OCI-LY3 (cell line): ENCODE results near the gene MAD1L1.

Experiments
- H2AFZ ChIP-seq: fragments of 200-600, 300-600 bp; shearing (Covaris generic); 2 replicates; pipeline ENCODE4 v1.6.0; 2014; ENCODE audit warnings: antibody characterized with exemption, low read depth, low read length
- H3K27ac ChIP-seq: fragments of 200-600, 300-600 bp; sonication (generic); 2 replicates; pipeline ENCODE4 v1.5.1; 2014; ENCODE audit warnings: mild to moderate bottlenecking, low read length, moderate library complexity, mixed read lengths
- H3K27me3 ChIP-seq: fragments of 200-600, 300-600 bp; sonication (generic); 2 replicates; pipeline ENCODE4 v1.6.1; 2014; ENCODE audit warnings: low read depth, low read length, mixed read lengths
- H3K36me3 ChIP-seq: fragments of 200-600, 300-600 bp; sonication (generic); replicated peaks from 2 replicates; pipeline ENCODE3; 2014; ENCODE audit warnings: low read depth, low read length, mixed read lengths
- H3K4me1 ChIP-seq: fragments of 300-600, 200-600 bp; sonication (generic); 2 replicates; pipeline ENCODE4 v1.6.1; 2014; ENCODE audit warnings: low read length, mixed read lengths
- H3K4me2 ChIP-seq: fragments of 200-600, 300-600 bp; sonication (generic); 2 replicates; pipeline ENCODE4 v1.6.1; 2014; ENCODE audit warnings: low read length, mixed read lengths
- H3K4me3 ChIP-seq: fragments of 300-600, 200-600 bp; sonication (generic); 2 replicates; pipeline ENCODE4 v1.5.1; 2014; ENCODE audit warnings: antibody characterized with exemption, mild to moderate bottlenecking, low read length, moderate library complexity
- H3K79me2 ChIP-seq: fragments of 300-600, 200-600 bp; shearing (Covaris generic); 2 replicates; pipeline ENCODE4 v1.6.1; 2014; ENCODE audit warnings: mild to moderate bottlenecking, low read length, mixed read lengths
- H3K9ac ChIP-seq: fragments of 300-600, 200-600 bp; shearing (Covaris generic); 2 replicates; pipeline ENCODE4 v1.6.0; 2014; ENCODE audit warnings: mild to moderate bottlenecking, low read length, moderate library complexity
- H3K9me3 ChIP-seq: fragments of 200-600, 300-600 bp; shearing (Covaris generic); 2 replicates; pipeline ENCODE4 v1.6.1; 2014; ENCODE audit warnings: low read length, mixed read lengths; ENCODE audit not compliant: insufficient read depth
- H4K20me1 ChIP-seq: fragments of 200-600, 300-600 bp; sonication (generic); 2 replicates; pipeline ENCODE4 v1.6.1; 2016; ENCODE audit warnings: low read length, mixed read lengths; ENCODE audit not compliant: insufficient read depth
- EZH2phosphoT487 ChIP-seq: fragments of 200-600 bp; shearing (Covaris generic); IDR thresholded peaks from 2 replicates; pipeline ENCODE4 v1.6.1; 2018; ENCODE audit warnings: antibody characterized with exemption, mixed run types, low read depth
- TF ChIP-seq, protein P1 (sequence below): fragments of 200-600, 300-600 bp; sonication (generic); IDR thresholded peaks from 2 replicates; pipeline ENCODE4 v1.5.1; 2014; ENCODE audit warnings: antibody characterized with exemption, low read length, low read depth

Gene MAD1L1

GRCh38 chr7:2197436-2198155 is 35.1 kb downstream of the MAD1L1 start:
- no peak overlapping the region for H2AFZ ChIP-seq
- H4K20me1 ChIP-seq: no peaks in the 10 kb centered on the region
- TF ChIP-seq EZH2phosphoT487: no peak
- TF ChIP-seq, protein P1, sequence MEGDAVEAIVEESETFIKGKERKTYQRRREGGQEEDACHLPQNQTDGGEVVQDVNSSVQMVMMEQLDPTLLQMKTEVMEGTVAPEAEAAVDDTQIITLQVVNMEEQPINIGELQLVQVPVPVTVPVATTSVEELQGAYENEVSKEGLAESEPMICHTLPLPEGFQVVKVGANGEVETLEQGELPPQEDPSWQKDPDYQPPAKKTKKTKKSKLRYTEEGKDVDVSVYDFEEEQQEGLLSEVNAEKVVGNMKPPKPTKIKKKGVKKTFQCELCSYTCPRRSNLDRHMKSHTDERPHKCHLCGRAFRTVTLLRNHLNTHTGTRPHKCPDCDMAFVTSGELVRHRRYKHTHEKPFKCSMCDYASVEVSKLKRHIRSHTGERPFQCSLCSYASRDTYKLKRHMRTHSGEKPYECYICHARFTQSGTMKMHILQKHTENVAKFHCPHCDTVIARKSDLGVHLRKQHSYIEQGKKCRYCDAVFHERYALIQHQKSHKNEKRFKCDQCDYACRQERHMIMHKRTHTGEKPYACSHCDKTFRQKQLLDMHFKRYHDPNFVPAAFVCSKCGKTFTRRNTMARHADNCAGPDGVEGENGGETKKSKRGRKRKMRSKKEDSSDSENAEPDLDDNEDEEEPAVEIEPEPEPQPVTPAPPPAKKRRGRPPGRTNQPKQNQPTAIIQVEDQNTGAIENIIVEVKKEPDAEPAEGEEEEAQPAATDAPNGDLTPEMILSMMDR: no peak
- H3K27me3 ChIP-seq: no peaks in the 10 kb centered on the region
- H3K36me3 ChIP-seq: peaks cover 18% of the 10 kb centered on the region
- no peaks in the 10 kb centered on the region for H3K79me2 ChIP-seq
- no peaks in the 10 kb centered on the region for H3K9me3 ChIP-seq
- H3K9ac ChIP-seq: no peak overlapping the region
- H3K4me2 ChIP-seq: no peak overlapping the region
- H3K4me3 ChIP-seq: no peak overlapping the region
- no peak overlapping the region for H3K27ac ChIP-seq
- H3K4me1 ChIP-seq: no peaks in the 10 kb centered on the region

DNA sequence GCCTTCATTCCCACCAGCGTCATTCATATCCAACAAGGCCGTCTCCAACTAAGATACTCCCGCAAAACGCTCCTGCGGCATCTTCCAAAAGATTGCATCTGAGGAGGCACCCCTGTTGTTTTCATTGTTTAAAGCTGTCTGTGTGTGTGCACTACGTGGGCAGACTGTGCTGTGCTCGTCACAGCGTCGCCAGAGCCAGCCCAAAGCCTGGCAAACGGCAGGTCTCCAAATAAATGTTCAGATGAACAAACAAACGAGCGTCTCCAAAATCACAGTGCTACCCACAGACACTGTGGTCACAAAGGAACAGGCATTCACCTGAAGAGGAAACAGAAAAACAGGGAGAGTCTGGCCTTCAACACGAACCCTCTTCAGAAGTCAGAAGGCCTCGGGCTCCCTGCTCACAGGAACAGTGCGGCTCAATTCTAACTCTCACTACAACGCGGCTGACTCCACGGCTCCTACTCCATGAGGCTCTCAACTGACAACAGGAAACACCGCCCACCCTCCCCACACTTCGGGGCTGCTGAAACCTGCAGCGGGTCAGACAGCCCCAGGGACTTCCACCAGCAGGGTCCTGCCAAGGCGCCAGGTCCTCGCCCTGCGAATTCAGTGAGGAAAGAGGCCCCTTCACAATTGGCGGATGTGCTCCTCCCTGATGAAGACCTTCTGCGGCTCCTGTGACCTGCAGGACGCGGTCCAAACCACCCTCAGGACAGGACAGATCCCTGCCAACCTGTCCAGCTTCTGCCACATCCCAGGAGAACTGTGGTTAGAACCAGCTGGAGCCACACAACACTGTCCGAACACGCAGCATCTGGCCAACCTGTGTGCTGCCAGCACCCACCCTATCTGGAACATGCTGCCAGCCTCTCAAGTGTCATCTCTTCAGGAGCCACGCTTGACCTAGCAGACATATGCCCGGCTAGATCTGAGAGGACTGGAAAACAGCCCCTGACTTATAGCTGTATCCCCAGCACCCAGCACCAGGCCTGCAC is 36.1 kb downstream of the MAD1L1 start:
- H3K9ac ChIP-seq: no peak overlapping the region
- no peaks in the 10 kb centered on the region for H4K20me1 ChIP-seq
- no peaks in the 10 kb centered on the region for H3K9me3 ChIP-seq
- TF ChIP-seq, protein P1: no peak
- no peak for TF ChIP-seq EZH2phosphoT487
- no peaks in the 10 kb centered on the region for H3K4me1 ChIP-seq
- no peak overlapping the region for H3K4me2 ChIP-seq
- H2AFZ ChIP-seq: no peak overlapping the region
- no peak overlapping the region for H3K27ac ChIP-seq
- no peaks in the 10 kb centered on the region for H3K79me2 ChIP-seq
- no peaks in the 10 kb centered on the region for H3K27me3 ChIP-seq
- peaks cover 18% of the 10 kb centered on the region for H3K36me3 ChIP-seq
- H3K4me3 ChIP-seq: no peak overlapping the region

DNA sequence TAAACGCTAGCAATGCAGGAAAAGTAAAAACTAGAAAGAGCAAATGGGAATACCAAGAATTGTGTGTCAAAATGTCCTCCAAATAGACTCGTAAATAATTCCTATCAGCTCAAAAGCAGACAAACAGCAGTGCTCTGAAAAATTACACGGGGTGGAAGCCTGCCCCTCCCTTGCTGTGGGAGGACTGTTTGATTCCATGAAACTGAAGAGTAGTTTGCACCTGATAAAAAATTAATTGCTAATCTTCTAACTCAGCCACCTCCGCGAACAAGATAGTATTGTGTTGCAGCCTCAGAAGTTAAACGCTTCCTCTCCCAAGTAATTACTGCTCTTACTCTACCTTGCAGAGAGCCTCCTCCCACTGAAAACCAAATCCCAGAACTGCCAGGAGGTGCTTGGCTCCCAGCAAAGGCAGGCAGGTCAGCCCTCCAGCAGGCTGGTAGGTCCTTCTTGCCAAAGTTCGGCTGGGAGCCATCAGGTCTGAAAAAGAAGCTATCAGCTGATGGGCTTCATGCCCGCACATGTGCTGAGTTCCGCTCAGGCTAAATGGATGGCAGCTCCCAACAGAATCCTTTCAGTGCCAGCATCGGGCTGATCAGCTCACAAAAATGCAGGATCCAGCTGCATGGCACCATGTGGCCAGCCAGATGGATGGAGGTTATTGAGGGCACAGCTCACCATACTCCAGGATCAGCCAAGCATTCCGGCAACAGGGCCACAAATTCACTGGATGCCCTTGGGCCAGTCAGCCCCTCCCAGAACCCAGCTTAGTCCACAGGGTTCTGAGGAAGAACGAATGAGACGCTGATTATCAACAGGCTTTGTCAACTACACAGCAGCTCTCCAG is 37.1 kb downstream of the MAD1L1 start:
- Histone ChIP-seq H2AFZ (no peak overlapping the region), H3K4me1 (no peaks in the 10 kb centered on the region), H3K27me3 (no peaks in the 10 kb centered on the region), H3K36me3 (peaks cover 18% of the 10 kb centered on the region), H4K20me1 (no peaks in the 10 kb centered on the region), H3K27ac (no peak overlapping the region), H3K9ac (no peak overlapping the region), H3K4me3 (no peak overlapping the region), H3K79me2 (no peaks in the 10 kb centered on the region), H3K9me3 (no peaks in the 10 kb centered on the region), H3K4me2 (no peak overlapping the region)
- TF ChIP-seq, protein P1: no peak
